Breast epithelium (tissue), 4 donors: Measurements from ENCODE around the gene TMSB10. TPM values are rescaled to one million over a fixed set of nuclear protein-coding genes. Genes with fewer than 3 reads are reported as not detected.
"Not testable (repeated sequence)": the region's sequence is repeated elsewhere in the genome, so short reads cannot be mapped to it uniquely, and the experiment has no call there.

Experiments used
- DNase-seq, 2 donors: peaks; one replicate each; pipeline ENCODE4 v3.0.0-alpha.2; 2019; ENCODE audit warnings: low spot score in 2 of 2
- H3K27ac ChIP-seq, 2 donors: fragments of 200-600 bp; sonication (generic) in 1 of 2; one replicate each; pipeline ENCODE4 v1.5.1; 2016 to 2019; ENCODE audit warnings: mild to moderate bottlenecking in 1 of 2
- H3K27me3 ChIP-seq, 2 donors: fragments of 200-600 bp; sonication (generic) in 1 of 2; one replicate each; pipeline versions ENCODE4 v1.5.1 to v1.6.0; 2017 to 2019; ENCODE audit warnings: control low read depth in 1 of 2, mild to moderate bottlenecking in 1 of 2
- H3K36me3 ChIP-seq: fragments of 200-600 bp; one replicate; pipeline ENCODE4 v1.5.1; 2019
- H3K4me1 ChIP-seq, 2 donors: fragments of 200-600 bp; sonication (generic); one replicate each; pipeline ENCODE4 v1.5.1; 2016 to 2019; ENCODE audit warnings: control low read depth in 1 of 2
- H3K4me3 ChIP-seq, 3 donors: fragments of 200-600 bp; sonication (generic); 1 replicate in 2 of 3; 2 replicates in 1 of 3; pipeline ENCODE4 v1.5.1; 2016 to 2019; ENCODE audit warnings: mild to moderate bottlenecking in 3 of 3, moderate library complexity in 2 of 3
- H3K9me3 ChIP-seq, 2 donors: fragments of 200-600 bp; sonication (generic) in 1 of 2; one replicate each; pipeline ENCODE4 v1.5.1; 2016 to 2019; ENCODE audit warnings: control low read depth in 1 of 2
- CTCF ChIP-seq, 3 donors: fragments of 450-650 bp; IDR thresholded peaks; one replicate each; pipeline ENCODE4 v1.5.1; 2016 to 2017; ENCODE audit warnings: antibody characterized with exemption in 3 of 3, mild to moderate bottlenecking in 3 of 3, moderate library complexity in 3 of 3
- POLR2A ChIP-seq: fragments of 450-650 bp; IDR thresholded peaks from one replicate; pipeline ENCODE4 v1.6.1; 2016; ENCODE audit warnings: antibody characterized with exemption, mild to moderate bottlenecking, moderate library complexity
- POLR2AphosphoS5 ChIP-seq, 3 donors: sonication (generic); formaldehyde crosslinking; IDR thresholded peaks; one replicate each; pipeline ENCODE4 v1.6.1; 2017; ENCODE audit warnings: antibody characterized with exemption in 3 of 3
- intact Hi-C: fragments of 100-400 bp; cut with DNase I; formaldehyde crosslinking; loops from one replicate; pipeline ENCODE4 v1.15.1; 2023; ENCODE audit warnings: low total_unique reads
- total RNA-seq, 3 donors: library from RNA; depleted of rRNA; stranded (reverse); fragments of >200 nt; gene quantifications; one replicate each; pipeline ENCODE4 v1.1.0, GENCODE V29; 2016

TMSB10 gene
- total RNA-seq, 3 donors from 2014 or later = 1,918 to 5,529 (median 3,700) TPM

GRCh38 chr2:84942166-84942565 is 36.7 kb downstream of the TMSB10 start:
- Histone ChIP-seq H3K36me3 (no peaks in the 10 kb centered on the region), H3K4me1 (no peaks in the 10 kb centered on the region), H3K4me3 (no peak overlapping the region), H3K9me3 (no peaks in the 10 kb centered on the region), H3K27ac (no peak overlapping the region), H3K27me3 (no peaks in the 10 kb centered on the region)
- TF ChIP-seq CTCF (IDR thresholded peaks at IDR 0.05) (no peak), POLR2A (no peak), POLR2AphosphoS5 (IDR thresholded peaks at IDR 0.05) (no peak)
- no peak for DNase-seq
- intact Hi-C loops = no loop called here

- Histone ChIP-seq H3K36me3 (no peaks in the 10 kb centered on the region), H3K27me3 (no peaks in the 10 kb centered on the region), H3K4me3 (no peak overlapping the region), H3K9me3 (no peaks in the 10 kb centered on the region), H3K4me1 (no peaks in the 10 kb centered on the region), H3K27ac (no peak overlapping the region)
- no peak for TF ChIP-seq POLR2AphosphoS5 (IDR thresholded peaks at IDR 0.05)
- no peak for DNase-seq
- intact Hi-C loops = no loop called here
Observed at GRCh38 chr2:84942964-84943421, 37.5 kb downstream of the TMSB10 start.

GRCh38 chr2:84944295-84944909 is 38.9 kb downstream of the TMSB10 start:
- no peaks in the 10 kb centered on the region for H3K4me1 ChIP-seq
- no peaks in the 10 kb centered on the region for H3K27me3 ChIP-seq
- H3K36me3 ChIP-seq = no peaks in the 10 kb centered on the region
- no peak for DNase-seq
- H3K27ac ChIP-seq = no peak overlapping the region
- no peaks in the 10 kb centered on the region for H3K9me3 ChIP-seq
- intact Hi-C loops = no loop called here
- TF ChIP-seq POLR2AphosphoS5 (IDR thresholded peaks at IDR 0.05) (no peak), CTCF (IDR thresholded peaks at IDR 0.05) (no peak), POLR2A (no peak)
- H3K4me3 ChIP-seq = no peak overlapping the region

GRCh38 chr2:84945838-84946203 is 40.4 kb downstream of the TMSB10 start:
- intact Hi-C loops, H3K27me3 ChIP-seq, H3K4me1 ChIP-seq, DNase-seq, H3K27ac ChIP-seq, H3K36me3 ChIP-seq, H3K4me3 ChIP-seq, H3K9me3 ChIP-seq: not testable (repeated sequence)

GRCh38 chr2:84946204-84947009 is 41.0 kb downstream of the TMSB10 start:
- TF ChIP-seq CTCF (IDR thresholded peaks at IDR 0.05) (no peak), POLR2A (no peak), POLR2AphosphoS5 (IDR thresholded peaks at IDR 0.05) (no peak)
- no peak for DNase-seq
- intact Hi-C loops = no loop called here

GRCh38 chr2:84947010-84947593 is 41.6 kb downstream of the TMSB10 start:
- no peaks in the 10 kb centered on the region for H3K9me3 ChIP-seq
- intact Hi-C loops = no loop called here
- no peaks in the 10 kb centered on the region for H3K27me3 ChIP-seq
- no peak for DNase-seq
- TF ChIP-seq CTCF (IDR thresholded peaks at IDR 0.05) (no peak), POLR2A (no peak), POLR2AphosphoS5 (IDR thresholded peaks at IDR 0.05) (no peak)
- no peak overlapping the region for H3K27ac ChIP-seq
- H3K36me3 ChIP-seq = no peaks in the 10 kb centered on the region
- no peak overlapping the region for H3K4me3 ChIP-seq
- no peaks in the 10 kb centered on the region for H3K4me1 ChIP-seq

More at GRCh38 chr2:84946204-84947009, 41.0 kb downstream of the TMSB10 start:
- Histone ChIP-seq H3K27ac (no peak overlapping the region), H3K27me3 (no peaks in the 10 kb centered on the region), H3K9me3 (no peaks in the 10 kb centered on the region), H3K36me3 (no peaks in the 10 kb centered on the region), H3K4me1 (no peaks in the 10 kb centered on the region), H3K4me3 (no peak overlapping the region)
